ENCODE data around the gene APRT. TPM values are rescaled to one million over a fixed set of nuclear protein-coding genes. Genes with fewer than 3 reads are reported as not detected.

APRT gene
- total and polyA plus RNA-seq, 2 of the 8 experiments (the other 6 are each of a cell fraction or from before 2014, with no cell fraction given) = 221 to 267 TPM

DNA sequence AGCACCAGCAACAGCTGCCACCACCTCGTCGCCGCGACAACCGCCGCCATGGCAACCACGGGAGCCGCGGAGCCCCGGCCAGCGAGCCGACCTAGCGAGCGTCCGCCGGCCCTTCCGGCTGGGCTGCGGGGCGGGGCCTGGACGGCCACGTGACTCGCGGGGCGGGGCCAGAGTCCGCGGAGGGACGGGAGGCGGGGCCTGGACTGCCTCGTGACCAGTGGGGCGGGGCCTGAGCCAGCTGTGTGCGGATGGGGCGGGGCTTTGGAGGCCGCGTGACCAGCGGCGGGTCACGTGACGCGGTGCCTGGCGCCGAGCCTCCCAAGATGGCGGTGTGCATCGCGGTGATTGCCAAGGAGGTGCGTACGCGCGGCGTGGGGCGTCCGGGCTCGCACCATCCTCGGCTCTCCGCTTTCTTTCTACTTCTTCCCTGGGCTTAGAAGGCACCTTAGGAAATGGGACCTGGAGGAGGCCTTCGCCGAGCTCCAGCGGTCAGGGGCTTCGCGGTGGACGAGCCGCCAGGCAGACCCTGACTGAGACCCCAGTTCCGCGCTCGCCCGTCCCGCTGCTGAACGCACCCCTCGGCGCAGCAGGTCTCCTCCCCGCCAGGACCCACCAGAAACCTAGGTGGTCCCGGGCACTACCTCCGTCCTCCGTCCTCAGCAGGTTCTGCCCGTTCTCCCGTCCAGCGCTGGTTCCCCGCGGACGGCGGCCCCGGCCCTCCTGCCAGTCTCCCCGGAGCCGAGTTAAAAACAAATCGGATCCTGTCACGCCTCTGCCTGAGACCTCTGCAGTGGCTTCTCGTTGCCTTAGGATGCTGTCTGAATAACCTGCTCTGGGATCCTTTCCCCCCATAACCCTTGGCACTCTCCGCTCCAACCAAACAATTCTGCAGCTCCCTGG lies 45.4 kb upstream of the APRT start, which contains the start of the genes GALNS and TRAPPC2L (continued):
- TF ChIP-seq, protein P1, sequence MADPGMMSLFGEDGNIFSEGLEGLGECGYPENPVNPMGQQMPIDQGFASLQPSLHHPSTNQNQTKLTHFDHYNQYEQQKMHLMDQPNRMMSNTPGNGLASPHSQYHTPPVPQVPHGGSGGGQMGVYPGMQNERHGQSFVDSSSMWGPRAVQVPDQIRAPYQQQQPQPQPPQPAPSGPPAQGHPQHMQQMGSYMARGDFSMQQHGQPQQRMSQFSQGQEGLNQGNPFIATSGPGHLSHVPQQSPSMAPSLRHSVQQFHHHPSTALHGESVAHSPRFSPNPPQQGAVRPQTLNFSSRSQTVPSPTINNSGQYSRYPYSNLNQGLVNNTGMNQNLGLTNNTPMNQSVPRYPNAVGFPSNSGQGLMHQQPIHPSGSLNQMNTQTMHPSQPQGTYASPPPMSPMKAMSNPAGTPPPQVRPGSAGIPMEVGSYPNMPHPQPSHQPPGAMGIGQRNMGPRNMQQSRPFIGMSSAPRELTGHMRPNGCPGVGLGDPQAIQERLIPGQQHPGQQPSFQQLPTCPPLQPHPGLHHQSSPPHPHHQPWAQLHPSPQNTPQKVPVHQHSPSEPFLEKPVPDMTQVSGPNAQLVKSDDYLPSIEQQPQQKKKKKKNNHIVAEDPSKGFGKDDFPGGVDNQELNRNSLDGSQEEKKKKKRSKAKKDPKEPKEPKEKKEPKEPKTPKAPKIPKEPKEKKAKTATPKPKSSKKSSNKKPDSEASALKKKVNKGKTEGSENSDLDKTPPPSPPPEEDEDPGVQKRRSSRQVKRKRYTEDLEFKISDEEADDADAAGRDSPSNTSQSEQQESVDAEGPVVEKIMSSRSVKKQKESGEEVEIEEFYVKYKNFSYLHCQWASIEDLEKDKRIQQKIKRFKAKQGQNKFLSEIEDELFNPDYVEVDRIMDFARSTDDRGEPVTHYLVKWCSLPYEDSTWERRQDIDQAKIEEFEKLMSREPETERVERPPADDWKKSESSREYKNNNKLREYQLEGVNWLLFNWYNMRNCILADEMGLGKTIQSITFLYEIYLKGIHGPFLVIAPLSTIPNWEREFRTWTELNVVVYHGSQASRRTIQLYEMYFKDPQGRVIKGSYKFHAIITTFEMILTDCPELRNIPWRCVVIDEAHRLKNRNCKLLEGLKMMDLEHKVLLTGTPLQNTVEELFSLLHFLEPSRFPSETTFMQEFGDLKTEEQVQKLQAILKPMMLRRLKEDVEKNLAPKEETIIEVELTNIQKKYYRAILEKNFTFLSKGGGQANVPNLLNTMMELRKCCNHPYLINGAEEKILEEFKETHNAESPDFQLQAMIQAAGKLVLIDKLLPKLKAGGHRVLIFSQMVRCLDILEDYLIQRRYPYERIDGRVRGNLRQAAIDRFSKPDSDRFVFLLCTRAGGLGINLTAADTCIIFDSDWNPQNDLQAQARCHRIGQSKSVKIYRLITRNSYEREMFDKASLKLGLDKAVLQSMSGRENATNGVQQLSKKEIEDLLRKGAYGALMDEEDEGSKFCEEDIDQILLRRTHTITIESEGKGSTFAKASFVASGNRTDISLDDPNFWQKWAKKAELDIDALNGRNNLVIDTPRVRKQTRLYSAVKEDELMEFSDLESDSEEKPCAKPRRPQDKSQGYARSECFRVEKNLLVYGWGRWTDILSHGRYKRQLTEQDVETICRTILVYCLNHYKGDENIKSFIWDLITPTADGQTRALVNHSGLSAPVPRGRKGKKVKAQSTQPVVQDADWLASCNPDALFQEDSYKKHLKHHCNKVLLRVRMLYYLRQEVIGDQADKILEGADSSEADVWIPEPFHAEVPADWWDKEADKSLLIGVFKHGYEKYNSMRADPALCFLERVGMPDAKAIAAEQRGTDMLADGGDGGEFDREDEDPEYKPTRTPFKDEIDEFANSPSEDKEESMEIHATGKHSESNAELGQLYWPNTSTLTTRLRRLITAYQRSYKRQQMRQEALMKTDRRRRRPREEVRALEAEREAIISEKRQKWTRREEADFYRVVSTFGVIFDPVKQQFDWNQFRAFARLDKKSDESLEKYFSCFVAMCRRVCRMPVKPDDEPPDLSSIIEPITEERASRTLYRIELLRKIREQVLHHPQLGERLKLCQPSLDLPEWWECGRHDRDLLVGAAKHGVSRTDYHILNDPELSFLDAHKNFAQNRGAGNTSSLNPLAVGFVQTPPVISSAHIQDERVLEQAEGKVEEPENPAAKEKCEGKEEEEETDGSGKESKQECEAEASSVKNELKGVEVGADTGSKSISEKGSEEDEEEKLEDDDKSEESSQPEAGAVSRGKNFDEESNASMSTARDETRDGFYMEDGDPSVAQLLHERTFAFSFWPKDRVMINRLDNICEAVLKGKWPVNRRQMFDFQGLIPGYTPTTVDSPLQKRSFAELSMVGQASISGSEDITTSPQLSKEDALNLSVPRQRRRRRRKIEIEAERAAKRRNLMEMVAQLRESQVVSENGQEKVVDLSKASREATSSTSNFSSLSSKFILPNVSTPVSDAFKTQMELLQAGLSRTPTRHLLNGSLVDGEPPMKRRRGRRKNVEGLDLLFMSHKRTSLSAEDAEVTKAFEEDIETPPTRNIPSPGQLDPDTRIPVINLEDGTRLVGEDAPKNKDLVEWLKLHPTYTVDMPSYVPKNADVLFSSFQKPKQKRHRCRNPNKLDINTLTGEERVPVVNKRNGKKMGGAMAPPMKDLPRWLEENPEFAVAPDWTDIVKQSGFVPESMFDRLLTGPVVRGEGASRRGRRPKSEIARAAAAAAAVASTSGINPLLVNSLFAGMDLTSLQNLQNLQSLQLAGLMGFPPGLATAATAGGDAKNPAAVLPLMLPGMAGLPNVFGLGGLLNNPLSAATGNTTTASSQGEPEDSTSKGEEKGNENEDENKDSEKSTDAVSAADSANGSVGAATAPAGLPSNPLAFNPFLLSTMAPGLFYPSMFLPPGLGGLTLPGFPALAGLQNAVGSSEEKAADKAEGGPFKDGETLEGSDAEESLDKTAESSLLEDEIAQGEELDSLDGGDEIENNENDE (IDR thresholded peaks at IDR 0.05; ENCODE audit: insufficient replicate concordance, low read length) = no peak
- TF ChIP-seq CHD2 (IDR thresholded peaks at IDR 0.05; ENCODE audit: low read length) (0 out of 2 replicates have a peak, but pooled peaks have one; percentile 22), GABPA (IDR thresholded peaks at IDR 0.05; ENCODE audit: borderline replicate concordance, insufficient read depth, low read length) (no peak), SIRT6 (IDR thresholded peaks at IDR 0.05; ENCODE audit: low read length) (no peak), CBX8 (IDR thresholded peaks at IDR 0.05; ENCODE audit: borderline replicate concordance, low read depth, low read length) (no peak), POU5F1 (IDR thresholded peaks at IDR 0.05; ENCODE audit: low read depth, low read length) (no peak), EP300 (IDR thresholded peaks at IDR 0.05; ENCODE audit: borderline replicate concordance in 1 of 2, low read depth in 2 of 2, low read length in 2 of 2) (no peak)
- TF ChIP-seq, protein P2, sequence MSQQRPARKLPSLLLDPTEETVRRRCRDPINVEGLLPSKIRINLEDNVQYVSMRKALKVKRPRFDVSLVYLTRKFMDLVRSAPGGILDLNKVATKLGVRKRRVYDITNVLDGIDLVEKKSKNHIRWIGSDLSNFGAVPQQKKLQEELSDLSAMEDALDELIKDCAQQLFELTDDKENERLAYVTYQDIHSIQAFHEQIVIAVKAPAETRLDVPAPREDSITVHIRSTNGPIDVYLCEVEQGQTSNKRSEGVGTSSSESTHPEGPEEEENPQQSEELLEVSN (IDR thresholded peaks at IDR 0.05) = 0 out of 2 replicates have a peak, but pooled peaks have one; percentile 15

Data from H1 (cell line).